DND-41 (cell line): Measurements from ENCODE around the gene COL4A1.

Source experiments
- CTCF ChIP-seq: IDR thresholded peaks from 2 replicates; pipeline ENCODE4 v1.5.1; 2012; ENCODE audit warnings: borderline replicate concordance, low read length, moderate library complexity, mild to moderate bottlenecking; ENCODE audit not compliant: poor library complexity, severe bottlenecking; ENCODE audit errors: extremely low read depth
- EZH2 ChIP-seq: IDR thresholded peaks from 3 replicates; pipeline ENCODE4 v1.6.1; 2012; ENCODE audit warnings: borderline replicate concordance, low read depth, mild to moderate bottlenecking, moderate library complexity, low read length, inconsistent platforms; ENCODE audit not compliant: severe bottlenecking

- TF ChIP-seq CTCF (no peak), EZH2 (no peak)
Measured at GRCh38 chr13:110344320-110344719, 37.4 kb upstream of the COL4A1 start.
